DND-41 (cell line): ENCODE data around the gene NFXL1.

Experiments used
- EZH2 ChIP-seq: IDR thresholded peaks from 3 replicates; pipeline ENCODE4 v1.6.1; 2012; ENCODE audit warnings: borderline replicate concordance, low read depth, mild to moderate bottlenecking, moderate library complexity, low read length, inconsistent platforms; ENCODE audit not compliant: severe bottlenecking
- TF ChIP-seq, protein P1 (sequence below): IDR thresholded peaks from 2 replicates; pipeline ENCODE4 v1.5.1; 2012; ENCODE audit warnings: borderline replicate concordance, low read length, moderate library complexity, mild to moderate bottlenecking; ENCODE audit not compliant: poor library complexity, severe bottlenecking; ENCODE audit errors: extremely low read depth

DNA sequence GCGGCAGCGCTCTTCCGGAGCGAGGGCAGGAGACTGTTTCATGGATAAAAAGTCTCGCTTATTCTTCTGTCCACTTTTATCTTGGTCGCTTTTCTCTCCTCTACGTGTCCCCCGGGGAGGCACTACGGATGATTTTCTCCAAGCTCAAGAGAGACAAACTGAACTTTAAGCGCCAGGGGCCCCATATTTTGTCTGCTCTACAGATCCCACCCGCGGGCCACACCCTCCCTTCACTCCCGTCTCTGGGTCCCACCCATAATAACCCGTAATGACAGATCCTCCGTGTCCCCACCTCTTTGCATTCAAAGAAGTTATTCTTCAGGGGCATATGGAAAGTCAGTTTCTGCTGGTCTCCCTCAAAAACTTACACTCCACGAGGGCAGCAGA lies 76.5 kb downstream of the NFXL1 start, which contains the start of gene CORIN:
- TF ChIP-seq, protein P1, sequence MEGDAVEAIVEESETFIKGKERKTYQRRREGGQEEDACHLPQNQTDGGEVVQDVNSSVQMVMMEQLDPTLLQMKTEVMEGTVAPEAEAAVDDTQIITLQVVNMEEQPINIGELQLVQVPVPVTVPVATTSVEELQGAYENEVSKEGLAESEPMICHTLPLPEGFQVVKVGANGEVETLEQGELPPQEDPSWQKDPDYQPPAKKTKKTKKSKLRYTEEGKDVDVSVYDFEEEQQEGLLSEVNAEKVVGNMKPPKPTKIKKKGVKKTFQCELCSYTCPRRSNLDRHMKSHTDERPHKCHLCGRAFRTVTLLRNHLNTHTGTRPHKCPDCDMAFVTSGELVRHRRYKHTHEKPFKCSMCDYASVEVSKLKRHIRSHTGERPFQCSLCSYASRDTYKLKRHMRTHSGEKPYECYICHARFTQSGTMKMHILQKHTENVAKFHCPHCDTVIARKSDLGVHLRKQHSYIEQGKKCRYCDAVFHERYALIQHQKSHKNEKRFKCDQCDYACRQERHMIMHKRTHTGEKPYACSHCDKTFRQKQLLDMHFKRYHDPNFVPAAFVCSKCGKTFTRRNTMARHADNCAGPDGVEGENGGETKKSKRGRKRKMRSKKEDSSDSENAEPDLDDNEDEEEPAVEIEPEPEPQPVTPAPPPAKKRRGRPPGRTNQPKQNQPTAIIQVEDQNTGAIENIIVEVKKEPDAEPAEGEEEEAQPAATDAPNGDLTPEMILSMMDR: no peak
- TF ChIP-seq EZH2: no peak
